GM12878 (cell line): ENCODE results near the gene SH3BP1.

ENCODE experiments used
- CEBPB ChIP-seq, 2 experiments: fragments of 150-350 bp in 1 of 2; IDR thresholded peaks; 2 replicates each; pipeline ENCODE4 v1.6.1; 2012 to 2014; ENCODE audit warnings: low read depth in 2 of 2, low read length in 2 of 2, borderline replicate concordance in 1 of 2, inconsistent platforms in 1 of 2
- CTCF ChIP-seq, 3 experiments: IDR thresholded peaks in 2 of 3; conservative IDR thresholded peaks in 1 of 3; 2 replicates each; pipeline ENCODE4 v1.5.1; 2011; ENCODE audit warnings: low read depth in 3 of 3, low read length in 3 of 3, mild to moderate bottlenecking in 3 of 3, control low read depth in 2 of 3, moderate library complexity in 2 of 3, inconsistent platforms in 1 of 3, mixed read lengths in 1 of 3; ENCODE audit not compliant: control insufficient read depth in 2 of 3, insufficient read depth in 1 of 3; ENCODE audit errors: extremely low read depth in 1 of 3
- EP300 ChIP-seq, 2 experiments: fragments of 150-350 bp in 1 of 2; IDR thresholded peaks; 2 replicates each; pipeline ENCODE4 v1.6.1; 2011 to 2012; ENCODE audit warnings: low read depth in 2 of 2, low read length in 2 of 2, borderline replicate concordance in 1 of 2, improper control_type of control experiment in 1 of 2, inconsistent platforms in 1 of 2; ENCODE audit not compliant: control insufficient read depth in 1 of 2
- FOXK2 ChIP-seq: fragments of 450-650 bp; IDR thresholded peaks from 2 replicates; pipeline ENCODE4 v1.6.1; 2017; ENCODE audit warnings: mild to moderate bottlenecking, moderate library complexity
- MLLT1 ChIP-seq: fragments of 450-650 bp; IDR thresholded peaks from 2 replicates; pipeline ENCODE4 v1.6.1; 2016; ENCODE audit warnings: mild to moderate bottlenecking
- PKNOX1 ChIP-seq: fragments of 450-650 bp; IDR thresholded peaks from 2 replicates; pipeline ENCODE4 v1.6.1; 2016; ENCODE audit warnings: mild to moderate bottlenecking
- RBBP5 ChIP-seq: fragments of 200-600 bp; sonication (generic); conservative IDR thresholded peaks from 2 replicates; pipeline ENCODE4 v1.6.1; 2016
- REST ChIP-seq: IDR thresholded peaks from 2 replicates; pipeline ENCODE4 v1.6.1; 2012; ENCODE audit warnings: mild to moderate bottlenecking, low read depth, low read length
- RFX5 ChIP-seq: IDR thresholded peaks from 2 replicates; pipeline ENCODE4 v1.6.1; 2011; ENCODE audit warnings: low read depth, low read length, improper control_type of control experiment
- YY1 ChIP-seq: IDR thresholded peaks from 2 replicates; pipeline ENCODE4 v1.6.1; 2011; ENCODE audit warnings: low read depth, mild to moderate bottlenecking, low read length

GRCh38 chr22:37650463-37651136, 11.1 kb downstream of the SH3BP1 start:
- TF ChIP-seq RFX5: no peak
- no peak for TF ChIP-seq EP300 (IDR thresholded peaks at IDR 0.05; ENCODE audit: borderline replicate concordance in 1 of 2, control insufficient read depth in 1 of 2, low read depth in 2 of 2, low read length in 2 of 2)
- TF ChIP-seq FOXK2: no peak
- no peak for TF ChIP-seq YY1
- TF ChIP-seq MLLT1: no peak
- TF ChIP-seq CEBPB (IDR thresholded peaks at IDR 0.05; ENCODE audit: borderline replicate concordance in 1 of 2, low read depth in 2 of 2, low read length in 2 of 2): no peak
- TF ChIP-seq PKNOX1: no peak
- no peak for TF ChIP-seq REST
- no peak for TF ChIP-seq CTCF (IDR thresholded peaks at IDR 0.05 in 2 of 3, conservative IDR thresholded peaks at IDR 0.05 in 1 of 3; ENCODE audit: control insufficient read depth in 2 of 3, extremely low read depth in 1 of 3, insufficient read depth in 1 of 3, low read depth in 3 of 3, low read length in 3 of 3)
- TF ChIP-seq RBBP5: no peak
